ENCODE data around the gene TTLL7. TPM values are rescaled to one million over a fixed set of nuclear protein-coding genes. Genes with fewer than 3 reads are reported as not detected.

TTLL7 gene, protein sequence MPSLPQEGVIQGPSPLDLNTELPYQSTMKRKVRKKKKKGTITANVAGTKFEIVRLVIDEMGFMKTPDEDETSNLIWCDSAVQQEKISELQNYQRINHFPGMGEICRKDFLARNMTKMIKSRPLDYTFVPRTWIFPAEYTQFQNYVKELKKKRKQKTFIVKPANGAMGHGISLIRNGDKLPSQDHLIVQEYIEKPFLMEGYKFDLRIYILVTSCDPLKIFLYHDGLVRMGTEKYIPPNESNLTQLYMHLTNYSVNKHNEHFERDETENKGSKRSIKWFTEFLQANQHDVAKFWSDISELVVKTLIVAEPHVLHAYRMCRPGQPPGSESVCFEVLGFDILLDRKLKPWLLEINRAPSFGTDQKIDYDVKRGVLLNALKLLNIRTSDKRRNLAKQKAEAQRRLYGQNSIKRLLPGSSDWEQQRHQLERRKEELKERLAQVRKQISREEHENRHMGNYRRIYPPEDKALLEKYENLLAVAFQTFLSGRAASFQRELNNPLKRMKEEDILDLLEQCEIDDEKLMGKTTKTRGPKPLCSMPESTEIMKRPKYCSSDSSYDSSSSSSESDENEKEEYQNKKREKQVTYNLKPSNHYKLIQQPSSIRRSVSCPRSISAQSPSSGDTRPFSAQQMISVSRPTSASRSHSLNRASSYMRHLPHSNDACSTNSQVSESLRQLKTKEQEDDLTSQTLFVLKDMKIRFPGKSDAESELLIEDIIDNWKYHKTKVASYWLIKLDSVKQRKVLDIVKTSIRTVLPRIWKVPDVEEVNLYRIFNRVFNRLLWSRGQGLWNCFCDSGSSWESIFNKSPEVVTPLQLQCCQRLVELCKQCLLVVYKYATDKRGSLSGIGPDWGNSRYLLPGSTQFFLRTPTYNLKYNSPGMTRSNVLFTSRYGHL
- total RNA-seq, result 2.0 and 2.2 TPM in 2 replicates

DNA sequence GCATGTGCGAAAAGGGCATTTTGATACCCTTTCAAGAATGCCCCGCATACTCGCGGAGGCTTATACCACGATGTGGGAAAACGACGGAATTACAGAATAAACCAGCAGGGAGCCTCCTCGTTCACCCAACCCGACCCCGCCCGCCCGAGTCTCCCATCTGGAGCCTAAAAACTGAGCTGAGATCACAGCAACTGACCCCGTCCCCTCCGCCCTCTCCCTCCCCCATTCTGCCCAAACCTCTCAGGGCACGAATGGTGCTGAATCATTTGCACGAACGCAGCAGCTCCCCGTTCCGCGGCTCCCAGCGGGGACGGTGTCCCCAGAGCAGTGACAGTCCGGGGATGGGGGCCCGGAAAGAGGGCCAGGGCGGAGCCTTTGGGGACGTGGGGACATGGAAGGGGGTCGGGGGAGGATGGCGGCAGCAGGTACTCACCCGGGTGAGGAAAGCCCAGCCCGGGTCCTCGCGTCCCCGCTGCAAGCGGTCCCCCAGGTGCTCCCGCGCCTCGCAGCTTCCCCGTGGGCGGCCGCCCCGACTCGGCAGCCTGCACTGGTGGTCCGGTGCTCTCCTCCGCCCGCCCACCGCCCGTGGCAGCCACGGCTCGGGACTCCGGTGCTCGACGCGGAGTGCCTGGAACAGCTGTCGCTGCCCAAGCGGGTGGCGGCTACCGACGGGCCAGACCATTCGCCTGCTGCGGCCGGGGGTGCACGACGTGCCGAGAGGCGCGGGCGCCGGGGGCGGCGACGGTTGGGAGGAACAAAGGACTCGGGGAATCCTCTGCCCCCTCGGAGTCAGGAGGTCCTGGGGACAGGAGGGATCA lies at the start of gene TTLL7:
TTLL7 (minus strand) TSS at position 635 of the 818 bp plus-strand sequence. CDS start 46,921 bp downstream, outside the sequence.
- peak; percentile 70 for DNase-seq

DNA sequence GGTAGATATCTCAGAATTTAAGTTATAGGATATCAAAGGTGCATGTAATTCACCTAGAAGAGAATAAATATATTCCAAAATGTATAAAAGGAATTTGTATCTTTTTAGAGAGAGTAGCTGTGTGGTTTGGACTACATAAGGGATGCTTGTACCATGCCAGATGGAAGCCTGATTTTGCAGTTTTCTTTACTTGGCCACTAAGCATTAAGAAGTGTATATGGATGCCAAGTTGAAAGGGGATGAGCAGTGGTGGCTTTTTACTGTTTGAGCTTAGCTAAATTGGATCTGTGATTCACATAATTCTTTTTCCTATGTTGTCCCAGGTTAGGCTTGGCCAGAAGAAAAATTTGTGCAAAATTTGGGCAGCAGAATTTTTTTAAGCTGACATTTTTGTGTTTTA lies 43.5 kb upstream of the TTLL7 start:
- DNase-seq, result no peak

DNA sequence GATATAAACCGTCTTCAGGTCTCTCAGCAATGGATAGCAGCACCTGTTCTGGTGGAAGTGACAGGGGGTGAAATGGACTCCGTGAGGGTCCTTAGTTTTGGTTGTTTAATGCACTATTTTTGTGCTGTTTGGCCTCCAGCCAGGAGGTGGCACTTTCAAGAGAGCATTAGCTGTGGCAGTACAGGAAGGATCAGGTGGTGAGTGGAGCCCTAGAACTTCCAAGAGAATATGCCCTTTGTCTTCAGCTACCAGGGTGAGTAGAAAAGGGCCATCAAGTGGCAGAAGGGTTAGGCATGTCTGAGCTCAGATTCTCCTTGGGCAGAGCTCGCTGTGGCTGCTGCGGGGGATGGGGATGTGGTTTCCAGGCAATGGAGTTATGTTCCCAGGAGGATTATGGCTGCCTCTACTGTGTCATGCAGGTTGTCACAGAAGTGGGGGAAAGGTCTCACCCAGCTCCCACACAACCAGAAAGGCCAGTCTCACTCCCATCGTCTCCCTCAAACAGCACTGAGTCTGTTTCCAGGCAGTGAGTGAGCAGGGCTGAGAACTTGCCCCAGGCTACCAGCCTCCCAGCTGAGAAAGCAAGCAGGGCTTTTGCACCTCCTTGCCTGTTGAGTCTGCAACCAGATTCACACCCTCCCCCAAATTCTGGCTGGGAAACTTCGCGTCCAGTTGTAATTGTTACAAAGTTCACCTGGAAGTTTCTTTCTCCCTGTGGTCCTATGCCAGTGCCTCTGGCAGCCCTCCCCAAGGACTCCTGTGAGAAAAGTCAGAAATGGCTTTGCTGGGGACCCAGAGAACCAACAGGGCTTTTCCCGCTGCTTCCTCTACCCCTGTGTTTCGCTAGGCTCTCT lies 39.1 kb upstream of the TTLL7 start:
- no peak for DNase-seq

DNA sequence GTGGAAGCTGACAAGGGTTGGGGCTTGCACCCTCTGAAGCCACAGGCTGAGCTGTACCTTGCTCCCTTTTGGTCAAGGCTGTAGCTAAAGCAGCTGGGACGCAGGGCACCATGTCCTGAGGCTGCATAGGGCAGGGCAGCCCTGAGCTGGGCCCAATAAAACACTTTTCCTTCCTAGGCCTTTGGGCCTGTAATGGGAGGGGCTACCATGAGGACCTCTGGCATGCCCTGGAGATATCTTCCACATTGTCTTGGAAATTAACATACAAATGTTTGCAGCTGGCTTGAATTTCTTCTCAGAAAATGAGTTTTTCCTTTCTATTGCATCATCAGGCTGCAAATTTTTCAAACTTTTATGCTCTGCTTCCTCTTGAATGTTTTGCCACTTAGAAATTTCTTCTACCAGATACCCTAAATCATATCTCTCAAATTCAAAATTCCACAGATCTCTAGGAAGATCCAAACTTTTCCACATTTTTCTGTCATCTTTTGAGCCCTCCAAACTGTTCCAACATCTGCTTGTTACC lies 32.9 kb upstream of the TTLL7 start:
- DNase-seq, result no peak

DNA sequence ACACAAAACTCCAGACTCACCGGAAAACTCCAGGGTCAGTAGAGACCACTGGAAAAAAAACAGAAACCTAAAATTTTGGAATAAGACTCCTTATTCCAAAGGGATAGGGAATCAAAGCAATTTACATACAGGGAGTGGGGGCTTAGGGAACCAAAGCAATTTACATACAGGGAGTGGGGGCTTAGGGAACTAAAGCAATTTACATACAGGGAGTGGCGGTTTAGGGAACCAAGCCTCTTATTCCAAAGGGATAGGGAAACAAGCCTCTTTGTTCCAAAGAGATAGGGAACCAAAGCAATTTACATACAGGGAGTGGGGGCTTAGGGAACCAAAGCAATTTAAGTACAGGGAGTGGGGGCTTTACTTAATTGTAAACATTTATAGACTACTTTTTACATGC lies 28.4 kb upstream of the TTLL7 start:
- DNase-seq, result no peak

DNA sequence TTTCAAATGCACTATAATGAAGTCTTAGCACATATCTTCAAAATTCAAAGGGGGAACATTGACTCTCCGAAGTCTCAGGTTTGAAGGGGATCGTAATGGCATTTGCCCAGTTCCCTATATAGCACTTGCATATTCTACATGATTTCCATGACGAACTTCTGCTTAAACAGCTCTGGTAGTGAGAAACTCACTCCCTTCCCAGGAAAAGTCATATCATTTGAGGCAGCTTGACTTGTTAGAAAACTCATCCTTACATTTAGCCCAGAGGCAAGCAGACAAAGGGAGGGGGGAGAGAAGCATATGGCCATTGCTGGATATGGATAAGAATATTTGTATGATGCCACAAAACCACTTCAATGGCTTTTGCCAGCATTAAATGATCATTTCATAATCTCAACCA lies 27.0 kb upstream of the TTLL7 start:
- DNase-seq, result no peak

DNA sequence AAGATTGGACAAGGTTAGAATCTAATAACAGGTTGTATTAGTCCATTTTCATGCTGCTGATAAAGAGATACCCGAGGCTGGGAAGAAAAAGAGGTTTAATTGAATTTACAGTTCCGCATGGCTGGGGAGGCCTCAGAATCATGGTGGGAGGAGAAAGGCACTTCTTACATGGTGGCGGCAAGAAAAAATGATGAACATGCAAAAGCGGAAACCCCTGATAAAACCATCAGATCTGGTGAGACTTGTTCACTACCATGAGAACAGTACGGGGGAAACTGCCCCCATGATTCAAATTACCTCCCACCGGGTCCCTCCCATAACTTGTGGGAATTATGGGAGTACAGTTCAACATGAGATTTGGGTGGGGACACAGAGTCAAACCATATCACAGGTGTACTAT lies 22.9 kb upstream of the TTLL7 start:
- no peak for DNase-seq

DNA sequence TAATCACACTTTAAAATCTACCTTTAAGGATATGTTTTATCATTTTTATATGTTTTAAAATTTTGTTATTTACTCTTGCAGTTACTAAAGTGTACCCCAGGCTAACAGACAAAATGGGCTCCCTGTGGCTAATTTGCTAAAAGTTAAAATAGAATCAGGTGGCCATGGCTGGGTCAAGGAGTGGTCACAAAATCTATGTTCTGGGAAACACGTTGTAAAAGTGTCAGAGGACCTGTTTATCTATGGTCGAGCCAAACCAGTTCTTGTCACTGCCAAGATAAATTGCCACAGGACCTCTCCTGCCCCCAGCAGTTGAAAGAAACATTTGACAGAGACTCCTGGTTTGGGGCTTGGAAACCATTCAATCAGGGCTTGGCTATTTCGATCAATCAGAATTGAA lies 21.2 kb upstream of the TTLL7 start:
- no peak for DNase-seq

DNA sequence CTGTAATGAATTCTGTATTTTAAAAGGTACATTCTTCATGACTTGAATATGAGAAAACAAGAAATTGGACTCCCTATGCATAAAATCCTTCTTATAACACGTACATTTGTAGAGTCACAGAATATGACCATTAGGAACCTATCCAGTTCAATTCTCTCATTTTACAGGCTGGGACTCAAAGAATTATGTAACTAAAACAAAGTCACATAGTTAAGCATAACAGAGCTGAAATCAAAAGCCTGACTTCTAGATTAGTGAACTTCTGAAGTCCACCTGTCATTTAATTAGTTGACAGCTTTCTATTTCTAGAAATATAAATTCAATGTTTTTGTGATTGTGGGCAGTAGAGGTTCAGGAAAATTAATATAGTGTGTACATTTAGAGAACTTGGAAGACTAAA lies 20.3 kb upstream of the TTLL7 start:
- DNase-seq, result no peak

DNA sequence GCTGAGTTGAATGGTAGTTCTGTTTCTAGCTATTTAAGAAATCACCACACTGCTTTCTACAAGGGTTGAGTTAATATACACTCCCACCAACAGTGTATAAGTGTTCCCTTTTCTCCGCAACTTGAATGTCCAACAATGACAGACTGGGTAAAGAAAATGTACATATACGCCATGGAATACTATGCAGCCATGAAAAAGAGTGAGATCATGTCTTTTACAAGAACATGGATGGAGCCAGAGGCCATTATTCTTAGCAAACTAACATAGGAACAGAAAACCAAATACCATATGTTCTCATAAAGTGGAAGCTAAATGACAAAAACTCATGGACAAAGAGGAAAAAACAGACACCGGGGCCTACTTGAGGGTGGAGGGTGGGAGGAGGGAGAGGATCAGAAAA lies 14.8 kb upstream of the TTLL7 start:
- DNase-seq, result no peak

DNA sequence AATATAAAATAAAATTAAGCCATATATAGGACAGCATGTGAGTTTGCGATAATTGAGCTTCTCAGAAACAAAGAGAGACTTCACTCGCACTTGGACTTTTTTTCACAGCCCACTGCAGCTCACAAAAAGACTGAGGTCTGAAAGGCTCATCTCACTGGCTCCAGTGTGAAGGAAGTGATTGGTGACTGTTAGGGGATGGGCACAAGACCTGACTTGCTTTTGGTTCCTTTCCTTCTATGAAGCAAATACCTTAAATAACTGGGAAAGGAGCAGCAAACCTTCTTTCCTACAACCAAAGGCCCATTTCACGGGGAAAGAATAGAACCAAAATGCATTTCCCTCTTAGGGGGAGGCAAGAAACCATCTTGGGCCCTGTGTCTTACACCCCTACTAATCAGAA lies 13.1 kb upstream of the TTLL7 start:
- no peak for DNase-seq

DNA sequence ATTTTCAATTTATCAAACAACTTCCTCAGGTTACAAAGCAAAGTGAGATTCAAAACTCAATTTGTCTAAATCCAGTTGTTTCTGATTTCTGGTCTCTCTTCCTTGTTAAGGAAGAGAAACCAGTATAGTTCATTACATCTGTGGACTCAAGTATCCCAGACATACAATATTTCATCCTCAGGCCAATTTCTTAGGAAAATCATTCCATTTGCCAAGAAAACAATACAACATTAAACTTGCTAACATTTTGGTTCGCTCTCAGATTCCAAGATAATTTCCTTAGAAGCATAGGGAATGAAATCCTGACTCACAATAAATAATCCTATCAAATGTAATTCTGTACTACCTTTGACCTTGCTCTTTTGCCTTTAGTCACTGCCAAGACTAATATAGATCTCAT lies 11.2 kb upstream of the TTLL7 start:
- DNase-seq, result no peak

DNA sequence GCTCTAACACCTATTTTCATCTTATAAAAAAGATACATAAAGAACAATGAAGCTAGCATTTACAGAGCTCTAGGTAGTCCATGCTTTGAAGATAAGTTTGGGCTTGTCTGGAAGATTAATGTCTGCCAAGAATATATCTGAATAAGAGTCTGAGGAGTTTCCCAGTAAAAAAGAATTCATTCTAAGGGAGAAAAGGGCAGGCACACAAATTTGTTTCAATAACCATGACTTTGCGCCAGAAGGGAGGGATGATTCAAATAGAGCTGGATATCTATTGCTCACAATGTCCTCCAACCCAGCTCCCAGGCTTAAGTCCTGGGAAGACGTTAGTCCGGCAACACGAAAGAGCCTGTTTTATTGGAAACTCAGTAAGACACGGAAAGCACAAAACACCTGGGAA lies 9.7 kb upstream of the TTLL7 start:
- no peak for DNase-seq

DNA sequence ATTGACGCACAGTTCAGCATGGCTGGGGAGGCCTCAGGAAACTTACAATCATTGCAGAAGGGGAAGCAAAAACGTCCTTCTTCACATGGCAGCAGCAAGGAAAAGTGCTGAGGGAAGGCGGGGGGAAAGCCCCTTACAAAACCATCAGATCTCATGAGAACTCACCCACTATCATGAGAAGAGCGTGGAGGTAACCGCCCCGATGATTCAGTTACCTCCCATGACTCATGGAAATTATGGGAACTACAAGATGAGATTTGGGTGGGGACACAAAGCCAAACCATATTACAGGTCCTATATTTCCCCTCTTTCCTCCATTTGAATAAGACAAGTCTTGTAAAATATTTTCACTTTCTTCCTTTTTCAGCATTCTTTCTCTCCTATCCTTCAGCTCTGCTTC lies 7.7 kb upstream of the TTLL7 start:
- DNase-seq, result no peak

DNA sequence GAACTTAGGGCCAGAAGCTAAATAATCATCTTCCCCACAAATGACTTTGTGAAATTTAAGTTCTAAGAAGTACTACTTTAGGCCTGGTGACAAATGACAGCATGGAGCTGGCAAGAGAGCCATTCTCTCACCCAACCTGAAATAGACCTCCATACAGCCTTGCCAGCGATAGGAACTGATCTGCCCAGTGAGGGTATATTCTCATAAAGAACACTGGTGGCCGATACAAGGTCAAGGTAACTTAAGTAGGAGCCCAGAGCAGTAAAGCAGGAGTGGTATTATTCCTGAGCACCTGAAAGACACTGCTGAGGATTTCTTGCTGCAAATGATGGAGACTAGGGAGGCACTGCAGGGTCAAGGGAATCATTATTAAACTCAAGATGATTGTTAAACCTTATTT lies 2.6 kb upstream of the TTLL7 start:
- DNase-seq, result no peak

DNA sequence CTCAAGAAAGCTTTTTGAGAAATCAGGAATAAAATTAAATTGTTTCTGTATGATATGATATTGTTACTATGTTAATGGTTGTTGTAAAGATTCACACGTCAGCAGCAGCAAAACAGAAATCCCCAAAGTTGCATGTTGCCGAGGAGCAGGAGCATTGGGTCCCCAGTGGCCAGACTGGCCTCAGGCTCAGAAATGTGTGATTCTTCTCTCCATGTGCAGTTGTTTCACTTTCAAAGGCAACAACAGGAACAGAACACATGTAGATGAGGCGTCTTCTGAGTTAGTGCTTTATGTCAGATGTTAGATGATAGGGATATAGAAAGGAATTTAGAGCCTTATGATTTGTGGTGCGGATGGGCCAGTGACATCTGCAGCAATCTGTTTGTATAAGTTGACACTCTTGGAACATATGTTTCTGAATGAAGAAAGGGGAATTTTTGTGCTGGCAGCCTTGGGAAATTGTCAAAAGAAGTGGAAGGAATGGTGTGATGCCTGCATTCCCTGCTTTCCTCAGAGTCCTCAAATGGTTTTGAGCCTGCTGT lies 2.1 kb upstream of the TTLL7 start:
- no peak for DNase-seq

DNA sequence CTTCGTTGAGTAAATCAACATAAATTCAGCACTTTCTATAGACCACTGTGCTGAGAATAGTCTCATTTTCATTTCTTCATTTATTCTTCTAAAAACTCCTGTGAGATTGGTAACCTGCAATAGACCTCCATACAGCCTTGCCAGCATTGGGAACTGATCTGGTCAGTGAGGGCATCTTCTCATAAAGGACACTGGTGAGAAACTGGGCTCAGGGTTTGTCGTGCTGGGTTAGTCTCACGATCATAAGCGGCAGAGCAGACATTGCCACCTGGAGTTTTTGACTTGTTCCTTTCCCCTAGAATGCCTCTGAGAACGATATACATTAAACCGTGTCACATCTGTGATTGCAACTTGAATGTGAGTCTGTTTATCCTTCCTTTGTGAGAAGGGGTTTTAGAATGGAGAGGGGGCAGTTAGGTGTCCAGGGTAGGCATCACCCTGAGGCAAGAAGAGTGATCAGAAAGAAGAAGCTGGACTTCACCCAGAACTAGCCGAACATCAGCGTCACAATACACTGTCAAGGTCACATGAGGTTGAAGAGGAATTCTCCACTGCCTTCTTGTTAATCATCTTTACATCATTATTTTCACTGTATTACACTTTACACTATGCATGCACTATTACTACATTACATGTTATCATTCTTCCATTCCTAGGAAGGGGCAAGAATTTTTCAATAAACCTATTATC lies 1.4 kb upstream of the TTLL7 start:
- no peak for DNase-seq

DNA sequence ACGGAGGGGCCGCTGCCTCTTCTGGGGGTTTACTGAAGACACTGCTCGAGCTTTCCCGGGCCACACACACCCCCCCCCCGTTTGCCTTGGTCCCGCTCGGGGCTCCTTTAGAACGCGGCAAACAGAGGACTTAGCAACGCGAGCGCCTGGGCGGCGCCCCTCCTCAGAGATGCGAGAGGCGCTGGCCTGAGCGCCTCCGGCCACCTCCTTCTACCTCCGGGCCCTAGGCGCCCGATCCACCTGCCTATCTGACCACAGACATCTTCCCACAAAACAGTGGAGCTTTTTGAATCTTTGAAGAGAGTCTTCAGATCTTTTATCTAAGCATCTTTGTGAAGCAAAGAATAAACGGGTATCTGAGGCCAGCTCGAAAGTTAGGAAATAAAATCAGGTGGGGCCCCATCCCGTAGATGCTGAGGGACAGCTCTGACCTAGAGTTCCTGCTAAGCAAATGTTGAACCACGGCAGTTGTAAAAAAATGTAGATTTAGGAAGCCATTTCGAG lies 436 bp upstream of the TTLL7 start:
- peak; percentile 73 for DNase-seq

DNA sequence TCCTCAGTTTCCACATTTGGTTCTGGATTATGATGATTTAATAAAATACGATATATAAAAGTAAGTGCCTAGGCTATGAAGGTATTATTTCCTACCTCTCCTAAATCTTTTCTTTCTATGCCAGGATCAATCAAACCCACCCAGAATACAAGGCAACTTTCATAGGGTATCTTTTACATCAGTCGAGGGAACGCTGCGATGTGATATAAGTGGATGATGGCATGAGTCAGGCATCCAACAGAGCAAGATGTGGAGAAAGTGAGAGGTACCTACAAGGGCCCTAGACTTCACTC lies 781 bp downstream of the TTLL7 start:
- DNase-seq, result no peak

DNA sequence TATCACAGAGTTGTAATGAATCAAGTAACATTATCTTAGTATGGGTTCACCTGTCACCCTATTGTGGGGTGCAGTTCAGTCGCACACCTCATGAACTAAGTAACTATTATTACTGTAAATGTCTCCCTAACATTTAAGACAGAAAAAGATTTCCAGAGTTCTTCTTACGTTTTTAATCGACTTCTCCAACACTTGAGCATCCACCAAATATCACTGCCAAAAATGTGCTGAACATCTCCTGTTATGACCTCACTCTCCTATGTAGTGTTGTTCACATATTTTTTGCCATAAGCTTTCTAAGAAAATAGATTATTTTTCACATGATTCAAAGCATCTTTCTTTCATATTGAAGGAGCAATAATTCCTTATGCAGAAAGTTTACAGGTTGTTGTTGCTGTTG lies 1.3 kb downstream of the TTLL7 start:
- DNase-seq, result no peak

DNA sequence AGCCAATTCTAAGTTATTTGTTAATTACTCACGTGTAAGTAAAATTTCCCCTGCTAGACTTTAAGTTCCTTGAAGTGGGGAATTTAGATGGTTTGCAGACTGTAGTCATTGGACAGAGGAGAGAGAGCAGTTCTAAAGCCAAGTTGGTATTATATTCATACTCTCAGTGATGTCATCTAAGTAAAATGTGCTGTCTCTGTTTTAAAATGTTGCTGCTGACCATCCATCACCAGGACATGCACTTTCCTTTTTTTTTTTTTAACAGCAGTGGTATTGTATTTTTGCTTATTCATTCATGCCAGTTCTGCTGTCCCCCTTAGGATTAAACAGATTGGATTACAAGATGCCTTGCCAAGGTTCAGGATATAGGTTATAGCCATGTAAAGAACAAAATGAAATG lies 2.3 kb downstream of the TTLL7 start:
- no peak for DNase-seq
